CD4-positive, alpha-beta memory T cell (primary cell): ENCODE results near the gene SPRN. TPM values are rescaled to one million over a fixed set of nuclear protein-coding genes. Genes with fewer than 3 reads are reported as not detected.

Experiments
- CTCF ChIA-PET: fragments of 350-600 bp; sonication (Branson Sonifier 250); formaldehyde crosslinking; loops from one replicate; lab custom pipeline; 2021; ENCODE audit warnings: inconsistent platforms; ENCODE audit not compliant: partially characterized antibody; lab: Charles Lee
- POLR2A ChIA-PET: fragments of 350-600 bp; sonication (Branson Sonifier 250); formaldehyde crosslinking; loops from one replicate; lab custom pipeline; 2021; ENCODE audit not compliant: partially characterized antibody; lab: Charles Lee
- DNase-seq, 5 donors: peaks; one replicate each; pipeline versions ENCODE4 v3.0.0 to v3.0.0-alpha.2; 2020 to 2022; ENCODE audit warnings: mixed read lengths in 1 of 5
- H3K27ac ChIP-seq: one replicate; pipeline ENCODE4 v1.7.0; 2013; ENCODE audit warnings: low read depth, low read length
- H3K27me3 ChIP-seq: 2 replicates; pipeline ENCODE4 v1.7.0; 2013; ENCODE audit warnings: mild to moderate bottlenecking, low read length, moderate library complexity; ENCODE audit not compliant: insufficient read depth
- H3K36me3 ChIP-seq: 2 replicates; pipeline ENCODE4 v1.7.0; 2013; ENCODE audit warnings: mild to moderate bottlenecking, low read length, moderate library complexity; ENCODE audit not compliant: insufficient read depth
- H3K4me1 ChIP-seq: 2 replicates; pipeline ENCODE4 v1.7.0; 2013; ENCODE audit warnings: mild to moderate bottlenecking, low read length, moderate library complexity; ENCODE audit not compliant: insufficient read depth
- H3K4me3 ChIP-seq, 2 donors: one replicate each; pipeline ENCODE4 v1.7.0; 2013; ENCODE audit warnings: low read length in 2 of 2, mild to moderate bottlenecking in 1 of 2
- H3K9me3 ChIP-seq, 2 donors: one replicate each; pipeline ENCODE4 v1.7.0; 2013; ENCODE audit warnings: low read length in 2 of 2, control low read depth in 1 of 2; ENCODE audit not compliant: control insufficient read depth in 1 of 2
- H3K27ac Mint-ChIP-seq, 7 donors: one replicate each; pipeline ENCODE4 v1.8.0; 2020 to 2021; ENCODE audit warnings: mixed read lengths in 7 of 7, mild to moderate bottlenecking in 6 of 7, inconsistent platforms in 3 of 7, moderate library complexity in 3 of 7
- H3K27me3 Mint-ChIP-seq, 2 donors: one replicate each; pipeline ENCODE4 v1.8.0; 2020 to 2021; ENCODE audit warnings: mixed read lengths in 2 of 2
- H3K36me3 Mint-ChIP-seq, 2 donors: one replicate each; pipeline ENCODE4 v1.8.0; 2020 to 2021; ENCODE audit warnings: mixed read lengths in 2 of 2, inconsistent platforms in 1 of 2, mild to moderate bottlenecking in 1 of 2
- H3K4me1 Mint-ChIP-seq, 4 donors: one replicate each; pipeline ENCODE4 v1.8.0; 2020 to 2021; ENCODE audit warnings: mixed read lengths in 4 of 4, mild to moderate bottlenecking in 1 of 4
- H3K4me3 Mint-ChIP-seq, 8 donors: one replicate each; pipeline ENCODE4 v1.8.0; 2020 to 2021; ENCODE audit warnings: mixed read lengths in 8 of 8, mild to moderate bottlenecking in 7 of 8, moderate library complexity in 6 of 8, inconsistent platforms in 3 of 8
- H3K9me3 Mint-ChIP-seq, 8 donors: one replicate each; pipeline ENCODE4 v1.8.0; 2020 to 2021; ENCODE audit warnings: mixed read lengths in 8 of 8, mild to moderate bottlenecking in 5 of 8, inconsistent platforms in 3 of 8, moderate library complexity in 1 of 8
- intact Hi-C: fragments of 100-400 bp; cut with micrococcal nuclease; formaldehyde crosslinking; loops from one replicate; pipeline ENCODE4 v1.15.1; 2023
- polyA plus RNA-seq, 2 donors: library from polyadenylated mRNA; unstranded; fragments of 300-500 nt; fragmentation: Illumina TruSeq; gene quantifications; one replicate each; pipeline ENCODE4 v1.2.3, GENCODE V29; 2021
- total RNA-seq, 2 experiments: library from RNA; stranded (reverse); gene quantifications; one replicate each; pipeline ENCODE4 v1.2.3, GENCODE V29; 2021

SPRN gene
- total and polyA plus RNA-seq, 4 experiments from 2014 or later, result 0.14 to 0.26 TPM; not detected in 2

DNA sequence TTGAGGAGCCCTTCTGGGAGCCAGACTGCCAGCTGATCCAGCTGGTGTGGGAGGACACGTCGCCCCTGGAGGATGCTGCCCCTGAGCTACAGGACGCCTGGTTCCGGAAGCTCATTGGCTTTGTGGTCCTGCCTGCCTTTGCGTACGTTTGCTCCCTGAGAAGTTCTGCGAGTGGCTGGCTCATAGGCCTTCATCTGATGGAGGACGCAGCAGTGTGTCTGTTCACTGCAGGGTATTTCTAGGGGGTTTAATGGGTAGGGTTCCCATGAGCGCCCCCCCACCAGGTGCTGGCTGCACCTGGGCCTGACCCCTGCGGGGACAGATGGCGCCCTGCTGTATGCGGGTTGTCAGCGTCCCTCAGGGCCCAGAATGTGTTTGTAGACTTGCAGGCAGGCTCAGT, 40.4 kb downstream of the SPRN start:
- Histone ChIP-seq H3K36me3 (peaks cover 4% of the 10 kb centered on the region), H3K27ac (no peak overlapping the region), H3K4me3 (no peak overlapping the region), H3K4me1 (peaks cover 15% of the 10 kb centered on the region), H3K9me3 (no peaks in the 10 kb centered on the region), H3K27me3 (no peaks in the 10 kb centered on the region)
- no peak for DNase-seq
- ChIA-PET CTCF (no interaction called here), POLR2A (no interaction called here)
- H3K4me1 Mint-ChIP-seq, result peaks cover 8 to 14% (median 10%) of the 10 kb centered on the region in 4 donors
- intact Hi-C loops, result no loop called here
- H3K36me3 Mint-ChIP-seq, result peaks cover 4% of the 10 kb centered on the region in 2 donors
- H3K27me3 Mint-ChIP-seq, result no peaks in the 10 kb centered on the region
- peak overlapping the region in 1 of 7 donors; percentile 30 for H3K27ac Mint-ChIP-seq
- no peak overlapping the region for H3K4me3 Mint-ChIP-seq
- no peaks in the 10 kb centered on the region for H3K9me3 Mint-ChIP-seq

DNA sequence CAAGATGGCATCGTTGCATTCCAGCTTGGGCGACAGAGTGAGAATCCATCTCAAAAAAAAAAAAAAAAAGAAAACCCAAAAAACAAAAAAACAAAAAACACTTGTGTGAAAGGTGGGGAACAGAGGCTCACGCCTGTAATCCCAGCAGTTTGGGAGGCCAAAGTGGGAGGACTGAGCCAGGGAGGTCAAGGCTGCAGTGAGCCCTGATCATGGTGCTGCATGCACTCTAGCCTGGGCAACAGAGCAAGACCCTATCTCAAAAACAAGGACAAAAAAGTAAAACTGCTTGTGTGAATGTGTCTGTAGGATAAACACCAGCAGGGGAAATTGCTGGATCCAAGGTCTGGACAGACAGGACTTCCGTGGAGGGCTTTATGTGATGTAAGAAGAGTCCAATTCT, 40.9 kb downstream of the SPRN start:
- no peaks in the 10 kb centered on the region for H3K27me3 Mint-ChIP-seq
- H3K27ac Mint-ChIP-seq, result peak overlapping the region in 1 of 7 donors; percentile 10
- POLR2A ChIA-PET, result no interaction called here
- CTCF ChIA-PET, result no interaction called here
- intact Hi-C loops, result no loop called here
- Histone ChIP-seq H3K4me3 (no peak overlapping the region), H3K36me3 (peaks cover 4% of the 10 kb centered on the region), H3K27ac (no peak overlapping the region), H3K4me1 (peaks cover 10% of the 10 kb centered on the region), H3K9me3 (no peaks in the 10 kb centered on the region), H3K27me3 (no peaks in the 10 kb centered on the region)
- no peaks in the 10 kb centered on the region for H3K9me3 Mint-ChIP-seq
- DNase-seq, result no peak
- H3K4me1 Mint-ChIP-seq, result peaks cover 4 to 9% (median 5%) of the 10 kb centered on the region in 4 donors
- H3K36me3 Mint-ChIP-seq, result peaks cover 2 to 4% of the 10 kb centered on the region in 2 donors
- H3K4me3 Mint-ChIP-seq, result no peak overlapping the region

DNA sequence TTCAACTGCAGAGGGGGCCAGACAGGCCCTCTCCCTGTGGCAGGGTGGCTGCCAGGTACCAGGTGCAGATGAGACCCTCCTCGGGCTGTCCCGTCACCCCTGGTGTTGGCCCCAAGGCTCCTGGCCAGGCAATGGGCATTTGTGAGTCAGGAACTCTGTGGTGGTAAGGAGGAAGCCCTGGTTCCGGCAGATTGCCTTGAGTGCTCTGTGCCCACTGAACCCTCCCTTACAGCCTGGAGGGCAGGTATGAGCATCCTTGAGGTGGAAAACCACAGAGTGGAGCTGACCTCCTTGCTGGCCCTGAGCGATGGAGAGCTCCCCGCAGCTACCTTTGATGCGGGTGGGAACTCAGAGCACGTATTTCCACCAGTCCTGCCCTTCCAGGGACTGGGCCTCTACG, 43.4 kb downstream of the SPRN start:
- Mint-ChIP-seq H3K27me3 (no peaks in the 10 kb centered on the region), H3K4me1 (peaks cover 1 to 7% (median 5%) of the 10 kb centered on the region in 4 donors), H3K4me3 (peak overlapping the region in 2 of 8 donors; percentile 70 to 73), H3K36me3 (peaks cover 0 to 4% of the 10 kb centered on the region in 2 donors), H3K27ac (peak overlapping the region in 2 of 7 donors; percentile 8 to 74), H3K9me3 (no peaks in the 10 kb centered on the region)
- Histone ChIP-seq H3K27me3 (no peaks in the 10 kb centered on the region), H3K27ac (no peak overlapping the region), H3K9me3 (no peaks in the 10 kb centered on the region), H3K36me3 (peaks cover 4% of the 10 kb centered on the region), H3K4me1 (peaks cover 13% of the 10 kb centered on the region), H3K4me3 (no peak overlapping the region)
- ChIA-PET POLR2A (interaction anchor here (5.9 kb wide), 1 partner anchor 9 kb away, joined by 68 read pairs; no protein-coding TSS in a partner anchor), CTCF (interaction anchor here (1.8 kb wide), 1 partner anchor 51 kb away, joined by 7 read pairs; no protein-coding TSS in a partner anchor)
- intact Hi-C loops, result no loop called here
- DNase-seq, result no peak

DNA sequence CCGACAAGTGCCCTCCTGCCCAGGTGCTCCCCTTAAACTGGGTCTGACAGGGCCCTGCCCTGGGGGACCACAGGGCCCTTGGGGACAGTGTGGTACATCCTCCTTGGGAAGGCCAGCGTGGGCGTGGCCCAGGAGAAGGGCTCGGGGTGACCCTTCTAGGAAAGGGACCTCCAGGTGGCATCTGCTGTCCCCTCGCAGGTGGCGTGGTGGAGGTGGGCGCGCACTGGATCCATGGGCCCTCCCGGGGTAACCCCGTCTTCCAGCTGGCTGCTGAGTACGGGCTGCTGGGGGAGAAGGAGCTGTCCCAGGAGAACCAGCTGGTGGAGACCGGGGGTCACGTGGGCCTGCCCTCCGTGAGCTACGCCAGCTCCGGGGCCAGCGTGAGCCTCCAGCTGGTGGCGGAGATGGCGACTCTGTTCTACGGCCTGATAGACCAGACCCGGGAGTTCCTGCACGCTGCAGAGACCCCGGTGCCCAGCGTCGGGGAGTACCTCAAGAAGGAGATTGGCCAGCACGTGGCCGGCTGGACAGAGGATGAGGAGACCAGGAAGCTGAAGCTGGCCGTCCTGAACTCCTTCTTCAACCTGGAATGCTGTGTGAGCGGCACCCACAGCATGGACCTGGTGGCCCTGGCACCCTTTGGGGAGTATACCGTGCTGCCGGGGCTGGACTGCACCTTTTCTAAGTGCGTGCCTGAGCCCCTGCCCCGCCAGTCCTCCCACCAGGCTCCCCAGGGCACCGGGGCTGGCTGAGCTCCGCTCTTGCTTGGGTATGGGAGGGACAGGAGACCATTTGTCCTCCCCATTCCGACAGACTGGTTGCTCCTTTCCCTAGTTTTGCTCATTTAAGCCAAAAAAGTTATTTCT, 44.4 kb downstream of the SPRN start:
- H3K27ac ChIP-seq, result peak overlapping the region; percentile 42
- intact Hi-C loops, result loop anchor here (1.0 kb wide), 1 partner anchor 9 kb away; no protein-coding TSS in a partner anchor

DNA sequence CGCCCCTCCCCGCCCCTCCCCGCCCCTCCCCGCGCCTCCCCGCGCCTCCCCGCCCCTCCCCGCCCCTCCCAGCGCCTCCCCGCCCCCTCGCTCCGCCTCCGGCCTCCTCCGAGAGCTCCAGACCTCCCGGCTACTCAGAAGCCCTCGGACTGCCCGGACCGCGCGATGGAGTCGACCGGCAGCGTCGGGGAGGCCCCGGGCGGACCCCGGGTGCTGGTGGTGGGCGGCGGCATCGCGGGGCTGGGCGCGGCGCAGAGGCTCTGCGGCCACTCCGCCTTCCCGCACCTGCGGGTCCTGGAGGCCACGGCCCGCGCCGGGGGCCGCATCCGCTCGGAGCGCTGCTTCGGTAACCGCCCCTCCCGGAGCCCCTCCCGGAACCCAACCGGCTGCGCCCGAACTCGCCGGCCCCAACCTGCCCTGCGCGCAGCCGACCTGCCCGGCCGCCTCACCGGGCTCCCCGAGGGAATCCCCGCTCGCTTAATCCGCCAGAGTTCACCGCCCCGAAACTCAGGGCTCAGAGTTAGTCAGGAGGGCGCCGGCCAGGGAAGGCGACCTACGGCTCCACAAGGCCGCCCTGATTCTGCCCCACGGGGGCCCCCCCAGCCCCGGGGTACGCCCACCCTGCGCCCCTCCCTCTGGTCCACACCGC, 45.1 kb downstream of the SPRN start, which contains the start of gene PAOX:
Gene PAOX, plus strand, starts transcription at position 111 of the 649 bp plus-strand sequence. Its CDS starts 55 bp downstream, at position 166.
- H3K4me3 Mint-ChIP-seq, result peak within 1 kb of the TSS; percentile 86 to 91 (median 88)
- H3K27ac ChIP-seq, result peak within 1 kb of the TSS; percentile 60
- H3K4me1 Mint-ChIP-seq, result peaks cover 1 to 15% (median 5%) of the 10 kb centered on the region in 4 donors
- H3K4me1 ChIP-seq, result peaks cover 13% of the 10 kb centered on the region
- no peaks in the 10 kb centered on the region for H3K9me3 ChIP-seq
- H3K27ac Mint-ChIP-seq, result peak within 1 kb of the TSS in 6 of 7 donors; percentile 68 to 85 (median 76)
- DNase-seq, result peak; percentile 61 to 75 (median 65)
- ChIA-PET CTCF (interaction anchor here (1.8 kb wide), 1 partner anchor 50 kb away, joined by 7 read pairs; no protein-coding TSS in a partner anchor), POLR2A (interaction anchor here (1.1 to 5.9 kb wide), 4 partner anchors 11 to 50 kb away, joined by 6 to 68 read pairs (median 6); partner anchors contain the start of gene CALY)
- no peaks in the 10 kb centered on the region for H3K27me3 ChIP-seq
- no peaks in the 10 kb centered on the region for H3K9me3 Mint-ChIP-seq
- peak within 1 kb of the TSS; percentile 57 to 96 for H3K4me3 ChIP-seq
- peaks cover 0 to 1% of the 10 kb centered on the region in 2 donors for H3K36me3 Mint-ChIP-seq
- peaks cover 4% of the 10 kb centered on the region for H3K36me3 ChIP-seq
- H3K27me3 Mint-ChIP-seq, result no peaks in the 10 kb centered on the region
- intact Hi-C loops, result loop anchor here (1.0 kb wide), 1 partner anchor 10 kb away; no protein-coding TSS in a partner anchor

More for the DNA sequence above, 44.4 kb downstream of the SPRN start:
- Mint-ChIP-seq H3K27ac (peak overlapping the region in 6 of 7 donors; percentile 10 to 74 (median 50)), H3K36me3 (peaks cover 0 to 4% of the 10 kb centered on the region in 2 donors), H3K4me3 (peak overlapping the region; percentile 54 to 82 (median 69)), H3K4me1 (peaks cover 1 to 15% (median 5%) of the 10 kb centered on the region in 4 donors), H3K9me3 (no peaks in the 10 kb centered on the region), H3K27me3 (no peaks in the 10 kb centered on the region)
- H3K4me3 ChIP-seq, result peak overlapping the region in 1 of 2 donors; percentile 55
- peaks cover 13% of the 10 kb centered on the region for H3K4me1 ChIP-seq
- H3K36me3 ChIP-seq, result peaks cover 4% of the 10 kb centered on the region
- no peaks in the 10 kb centered on the region for H3K9me3 ChIP-seq
- ChIA-PET POLR2A (interaction anchor here (5.9 kb wide), 1 partner anchor 10 kb away, joined by 68 read pairs; no protein-coding TSS in a partner anchor), CTCF (interaction anchor here (1.8 kb wide), 1 partner anchor 50 kb away, joined by 7 read pairs; no protein-coding TSS in a partner anchor)
- DNase-seq, result peak in 1 of 5 donors; percentile 11
- no peaks in the 10 kb centered on the region for H3K27me3 ChIP-seq

DNA sequence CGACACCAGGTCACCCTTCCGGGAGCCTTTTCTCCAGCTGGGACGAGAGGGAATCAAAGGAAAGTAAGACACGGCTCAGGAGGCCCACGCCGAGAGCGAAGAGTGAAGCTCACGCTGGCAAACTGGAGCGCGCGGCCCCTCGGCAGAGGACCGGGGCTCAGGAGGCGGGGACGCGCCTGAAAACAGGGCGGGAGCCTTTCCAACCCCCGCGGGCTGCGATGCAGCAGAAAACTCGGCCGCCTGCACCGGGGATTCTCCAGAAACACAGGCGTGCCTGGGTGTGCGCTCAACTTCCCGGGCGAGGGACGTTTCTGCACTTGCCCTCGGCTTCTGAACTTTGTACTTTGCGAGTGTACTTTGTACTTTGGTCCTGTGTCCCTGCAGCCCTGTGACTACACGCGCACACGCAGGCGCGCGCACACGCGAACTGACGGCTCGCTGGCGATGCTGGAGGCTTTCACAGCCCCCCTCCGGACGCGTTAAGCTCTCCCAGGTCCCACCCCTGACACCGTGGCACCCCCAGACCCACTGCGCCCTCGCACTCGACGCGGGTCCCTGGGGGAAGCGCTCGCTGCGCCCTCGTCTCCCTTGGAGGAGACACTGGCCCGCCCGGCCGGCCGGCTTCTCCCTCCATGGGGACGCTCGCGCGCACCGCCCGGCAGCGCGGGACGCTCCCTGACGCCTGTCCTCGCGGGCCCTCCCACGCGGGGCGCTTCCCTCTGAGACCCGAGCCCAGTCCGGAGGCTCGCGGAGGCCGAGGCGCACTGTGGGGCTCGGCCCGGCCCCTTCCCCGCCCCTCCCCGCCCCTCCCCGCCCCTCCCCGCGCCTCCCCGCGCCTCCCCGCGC, 46.0 kb downstream of the SPRN start:
- H3K27ac ChIP-seq, result peak overlapping the region; percentile 60
- H3K36me3 ChIP-seq, result no peaks in the 10 kb centered on the region
- peak overlapping the region in 6 of 7 donors; percentile 68 to 85 (median 76) for H3K27ac Mint-ChIP-seq
- peaks cover 4 to 20% (median 8%) of the 10 kb centered on the region in 4 donors for H3K4me1 Mint-ChIP-seq
- intact Hi-C loops, result loop anchor here (1.0 kb wide), 3 partner anchors 11 to 49 kb away; partner anchors contain the start of gene MTG1
- H3K36me3 Mint-ChIP-seq, result no peaks in the 10 kb centered on the region
- no peaks in the 10 kb centered on the region for H3K27me3 ChIP-seq
- H3K27me3 Mint-ChIP-seq, result no peaks in the 10 kb centered on the region
- no peaks in the 10 kb centered on the region for H3K9me3 Mint-ChIP-seq
- peaks cover 17% of the 10 kb centered on the region for H3K4me1 ChIP-seq
- CTCF ChIA-PET, result interaction anchor here (1.0 to 1.3 kb wide), 3 partner anchors 12 to 20 kb away, joined by 3 to 5 read pairs (median 3); no protein-coding TSS in a partner anchor
- H3K4me3 ChIP-seq, result peak overlapping the region; percentile 57 to 96
- H3K9me3 ChIP-seq, result no peaks in the 10 kb centered on the region
- DNase-seq, result peak; percentile 57 to 68 (median 60)
- POLR2A ChIA-PET, result interaction anchor here (0.9 to 5.9 kb wide), 8 partner anchors 12 to 49 kb away, joined by 3 to 68 read pairs (median 6); partner anchors contain the start of genes CALY and FUOM
- peak overlapping the region; percentile 86 to 91 (median 88) for H3K4me3 Mint-ChIP-seq
